ENCODE data around the gene STK31.
"Not testable (repeated sequence)": the region's sequence is repeated elsewhere in the genome, so short reads cannot be mapped to it uniquely, and the experiment has no call there.

Gene STK31

DNA sequence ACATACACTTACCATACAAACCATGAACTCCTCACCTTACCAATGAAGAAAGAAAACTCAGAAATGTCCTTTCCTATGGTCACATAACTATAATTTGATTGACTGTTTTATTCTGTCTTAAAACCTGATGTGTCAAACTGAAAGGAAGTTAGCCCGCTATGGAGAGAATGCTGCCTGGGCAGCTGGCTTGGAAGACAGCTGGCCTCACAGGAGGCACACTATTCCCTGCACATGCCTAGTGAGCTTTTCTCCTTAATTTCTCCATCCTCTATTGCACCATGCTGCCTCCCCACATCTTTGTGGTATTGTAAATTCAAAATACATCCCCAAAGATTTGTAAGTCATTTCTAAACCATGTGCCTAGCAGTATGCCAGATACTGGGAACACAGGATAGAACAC is 163.3 kb downstream of the STK31 start:
- Histone ChIP-seq H3K4me1 (ENCODE audit: control extremely low read depth in 1 of 4, control insufficient read depth in 4 of 4, insufficient read depth in 4 of 4, low read length in 3 of 4) (no peaks in the 10 kb centered on the region), H3K27me3 (replicated peaks in 2 of 5; ENCODE audit: control insufficient read depth in 4 of 5, insufficient read depth in 5 of 5, low read length in 4 of 5) (peaks cover 0 to 2% (median 0%) of the 10 kb centered on the region in 5 experiments), H3K4me3 (ENCODE audit: control insufficient read depth in 1 of 7, extremely low read depth in 1 of 7, insufficient read depth in 4 of 7, low read depth in 2 of 7, low read length in 6 of 7) (no peak overlapping the region), H3K9me3 (ENCODE audit: control extremely low read depth in 1 of 5, control insufficient read depth in 4 of 5, insufficient read depth in 2 of 5, low read depth in 1 of 5, low read length in 4 of 5) (no peaks in the 10 kb centered on the region), H3K27ac (ENCODE audit: insufficient read depth in 1 of 2, low read depth in 1 of 2, low read length in 2 of 2, poor library complexity in 1 of 2, severe bottlenecking in 2 of 2) (no peak overlapping the region), H3K36me3 (ENCODE audit: control insufficient read depth in 4 of 4, insufficient read depth in 4 of 4, low read length in 3 of 4) (no peaks in the 10 kb centered on the region)
- WGBS (ENCODE audit: insufficient coverage): 100% methylated on average over 1 of the region's 1 CpG
- no peak for DNase-seq
- CTCF ChIA-PET: interaction anchor here (0.8 kb wide), 1 partner anchor 11 kb away, joined by 3 read pairs; no protein-coding TSS in a partner anchor
- POLR2A ChIA-PET: no interaction called here

DNA sequence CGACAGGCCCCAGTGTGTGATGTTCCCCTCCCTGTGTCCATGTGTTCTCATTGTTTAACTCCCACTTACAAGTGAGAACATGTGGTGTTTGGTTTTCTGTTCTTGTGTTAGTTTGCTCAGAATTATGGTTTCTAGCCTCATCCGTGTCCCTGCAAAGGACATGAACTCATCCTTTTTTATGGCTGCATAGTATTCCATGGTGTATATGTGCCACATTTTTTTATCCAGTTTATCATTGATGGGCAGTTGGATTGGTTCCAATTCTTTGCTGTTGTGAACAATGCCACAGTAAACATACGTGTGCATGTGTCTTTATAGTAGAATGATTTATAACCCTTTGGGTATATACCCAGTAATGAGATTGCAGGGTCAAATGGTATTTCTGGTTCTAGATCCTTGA is 166.5 kb downstream of the STK31 start:
- H3K4me1 ChIP-seq (ENCODE audit: control extremely low read depth in 1 of 4, control insufficient read depth in 4 of 4, insufficient read depth in 4 of 4, low read length in 3 of 4); DNase-seq; H3K36me3 ChIP-seq (ENCODE audit: control insufficient read depth in 4 of 4, insufficient read depth in 4 of 4, low read length in 3 of 4); H3K27ac ChIP-seq (ENCODE audit: insufficient read depth in 1 of 2, low read depth in 1 of 2, low read length in 2 of 2, poor library complexity in 1 of 2, severe bottlenecking in 2 of 2); POLR2A ChIA-PET; H3K4me3 ChIP-seq (ENCODE audit: control insufficient read depth in 1 of 7, extremely low read depth in 1 of 7, insufficient read depth in 4 of 7, low read depth in 2 of 7, low read length in 6 of 7); CTCF ChIA-PET; H3K9me3 ChIP-seq (ENCODE audit: control extremely low read depth in 1 of 5, control insufficient read depth in 4 of 5, insufficient read depth in 2 of 5, low read depth in 1 of 5, low read length in 4 of 5); H3K27me3 ChIP-seq (replicated peaks in 2 of 5; ENCODE audit: control insufficient read depth in 4 of 5, insufficient read depth in 5 of 5, low read length in 4 of 5): not testable (repeated sequence)
- WGBS (ENCODE audit: insufficient coverage): no CpG with 5 or more reads among the region's 3 CpGs
